Bronchial epithelial cell (primary cell): ENCODE measurements around the gene ARRDC4. TPM values are rescaled to one million over a fixed set of nuclear protein-coding genes. Genes with fewer than 3 reads are reported as not detected.

ENCODE experiments used
- DNase-seq: peaks from one replicate; pipeline ENCODE4 v3.0.0-alpha.2; 2010; ENCODE audit warnings: low read depth
- FAIRE-seq: peaks from 2 replicates; lab custom pipeline; 2011; peaks lifted over from hg19 to GRCh38; lab: Jason Lieb, UNC
- H3K27me3 ChIP-seq: 2 replicates; pipeline ENCODE4 v1.5.1; 2011; ENCODE audit warnings: low read length; ENCODE audit not compliant: control insufficient read depth, insufficient read depth
- H3K36me3 ChIP-seq: 2 replicates; pipeline ENCODE4 v1.5.1; 2011; ENCODE audit warnings: low read length; ENCODE audit not compliant: control insufficient read depth, insufficient read depth
- H3K4me3 ChIP-seq: 2 replicates; pipeline ENCODE4 v1.5.1; 2011; ENCODE audit warnings: mild to moderate bottlenecking, low read depth, low read length, control low read depth
- total RNA-seq: library from RNA; depleted of rRNA; stranded (reverse); fragments of >200 nt; gene quantifications from 2 replicates; pipeline ENCODE4 v1.2.1, GENCODE V29; 2014
- TF ChIP-seq, protein P1 (sequence below): IDR thresholded peaks from 2 replicates; pipeline ENCODE4 v1.5.1; 2011; ENCODE audit warnings: mild to moderate bottlenecking, moderate library complexity, low read length, control low read depth, inconsistent platforms; ENCODE audit not compliant: insufficient read depth, severe bottlenecking

Gene ARRDC4
- total RNA-seq, 1 donor from 2014 or later: 3.9 TPM

- H3K27me3 ChIP-seq: no peaks in the 10 kb centered on the region
- peak; percentile 95 for DNase-seq
- no peak for FAIRE-seq
- peaks cover 1% of the 10 kb centered on the region for H3K36me3 ChIP-seq
- TF ChIP-seq, protein P1, sequence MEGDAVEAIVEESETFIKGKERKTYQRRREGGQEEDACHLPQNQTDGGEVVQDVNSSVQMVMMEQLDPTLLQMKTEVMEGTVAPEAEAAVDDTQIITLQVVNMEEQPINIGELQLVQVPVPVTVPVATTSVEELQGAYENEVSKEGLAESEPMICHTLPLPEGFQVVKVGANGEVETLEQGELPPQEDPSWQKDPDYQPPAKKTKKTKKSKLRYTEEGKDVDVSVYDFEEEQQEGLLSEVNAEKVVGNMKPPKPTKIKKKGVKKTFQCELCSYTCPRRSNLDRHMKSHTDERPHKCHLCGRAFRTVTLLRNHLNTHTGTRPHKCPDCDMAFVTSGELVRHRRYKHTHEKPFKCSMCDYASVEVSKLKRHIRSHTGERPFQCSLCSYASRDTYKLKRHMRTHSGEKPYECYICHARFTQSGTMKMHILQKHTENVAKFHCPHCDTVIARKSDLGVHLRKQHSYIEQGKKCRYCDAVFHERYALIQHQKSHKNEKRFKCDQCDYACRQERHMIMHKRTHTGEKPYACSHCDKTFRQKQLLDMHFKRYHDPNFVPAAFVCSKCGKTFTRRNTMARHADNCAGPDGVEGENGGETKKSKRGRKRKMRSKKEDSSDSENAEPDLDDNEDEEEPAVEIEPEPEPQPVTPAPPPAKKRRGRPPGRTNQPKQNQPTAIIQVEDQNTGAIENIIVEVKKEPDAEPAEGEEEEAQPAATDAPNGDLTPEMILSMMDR: no peak
- H3K4me3 ChIP-seq: no peak overlapping the region
Measured at GRCh38 chr15:97976766-97977503, 16.4 kb downstream of the ARRDC4 start.

DNA sequence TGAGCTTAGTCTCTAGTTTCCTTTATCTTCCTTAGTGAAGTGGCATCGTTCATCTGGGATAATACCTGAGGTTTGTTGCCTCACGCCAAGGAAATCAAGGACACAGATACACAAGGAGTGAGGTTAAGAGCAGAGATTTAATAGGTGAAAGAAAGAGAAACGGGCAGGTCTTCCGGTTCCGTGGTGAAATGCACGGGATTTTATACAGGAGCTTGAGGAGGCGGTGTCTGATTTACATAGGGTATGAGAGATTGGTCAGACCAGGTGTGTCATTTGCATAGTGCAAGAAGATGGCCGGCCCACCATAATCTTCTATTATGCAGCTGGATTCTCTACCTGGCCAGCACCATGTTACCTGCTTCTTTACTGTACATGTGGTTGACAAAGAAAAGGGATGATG lies 17.2 kb downstream of the ARRDC4 start:
- no peaks in the 10 kb centered on the region for H3K27me3 ChIP-seq
- DNase-seq (peak; percentile 71), FAIRE-seq (peak; percentile 72)
- H3K4me3 ChIP-seq: no peak overlapping the region
- no peaks in the 10 kb centered on the region for H3K36me3 ChIP-seq
- TF ChIP-seq, protein P1: no peak

- FAIRE-seq (no peak), DNase-seq (no peak)
Measured at GRCh38 chr15:97978401-97979139, 18.1 kb downstream of the ARRDC4 start.

GRCh38 chr15:97979140-97979520 lies 18.6 kb downstream of the ARRDC4 start:
- no peaks in the 10 kb centered on the region for H3K27me3 ChIP-seq
- TF ChIP-seq, protein P1: no peak
- FAIRE-seq: no peak
- no peaks in the 10 kb centered on the region for H3K36me3 ChIP-seq
- DNase-seq: no peak
- no peak overlapping the region for H3K4me3 ChIP-seq

More at GRCh38 chr15:97978401-97979139, 18.1 kb downstream of the ARRDC4 start:
- Histone ChIP-seq H3K4me3 (no peak overlapping the region), H3K27me3 (no peaks in the 10 kb centered on the region), H3K36me3 (no peaks in the 10 kb centered on the region)
- TF ChIP-seq, protein P1: no peak

DNA sequence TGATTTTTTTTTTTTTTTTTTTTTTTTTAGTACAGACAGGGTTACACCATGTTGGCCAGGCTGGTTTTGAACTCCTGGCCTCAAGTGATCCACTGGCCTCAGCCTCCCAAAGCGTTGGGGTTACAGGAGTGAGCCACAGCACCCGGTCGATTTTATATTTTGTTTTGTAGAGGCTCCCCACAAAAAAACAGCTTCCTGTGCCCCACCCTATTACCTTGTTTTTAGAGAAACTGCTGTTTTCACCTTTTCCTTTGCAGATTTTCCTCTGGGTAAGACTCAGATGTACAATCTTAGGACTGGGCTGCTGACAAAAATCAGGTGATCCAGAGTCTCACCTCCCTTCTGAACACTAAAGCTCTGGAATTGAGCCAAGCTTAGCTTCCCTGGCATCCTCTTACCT lies 20.6 kb downstream of the ARRDC4 start:
- Histone ChIP-seq H3K27me3 (no peaks in the 10 kb centered on the region), H3K4me3 (no peak overlapping the region), H3K36me3 (no peaks in the 10 kb centered on the region)
- TF ChIP-seq, protein P1: no peak
- no peak for DNase-seq
- FAIRE-seq: no peak
